KOPT-K1 (cell line): ENCODE data around the gene GAPDHS.

Experiments used
- H3K27ac ChIP-seq: fragments of 200-600 bp; sonication (generic); 2 replicates; pipeline ENCODE4 v1.5.1; 2016; ENCODE audit warnings: antibody characterized with exemption, mild to moderate bottlenecking, low read depth, low read length; ENCODE audit not compliant: poor library complexity, severe bottlenecking
- H3K36me3 ChIP-seq: fragments of 200-600 bp; sonication (generic); 2 replicates; pipeline ENCODE4 v1.5.1; 2017; ENCODE audit warnings: antibody characterized with exemption, mild to moderate bottlenecking, low read length, moderate library complexity; ENCODE audit not compliant: insufficient read depth
- H3K9me3 ChIP-seq: fragments of 200-600 bp; sonication (generic); 2 replicates; pipeline ENCODE4 v1.5.1; 2017; ENCODE audit warnings: antibody characterized with exemption, low read length, mild to moderate bottlenecking; ENCODE audit not compliant: insufficient read depth, poor library complexity, severe bottlenecking

GAPDHS gene

DNA sequence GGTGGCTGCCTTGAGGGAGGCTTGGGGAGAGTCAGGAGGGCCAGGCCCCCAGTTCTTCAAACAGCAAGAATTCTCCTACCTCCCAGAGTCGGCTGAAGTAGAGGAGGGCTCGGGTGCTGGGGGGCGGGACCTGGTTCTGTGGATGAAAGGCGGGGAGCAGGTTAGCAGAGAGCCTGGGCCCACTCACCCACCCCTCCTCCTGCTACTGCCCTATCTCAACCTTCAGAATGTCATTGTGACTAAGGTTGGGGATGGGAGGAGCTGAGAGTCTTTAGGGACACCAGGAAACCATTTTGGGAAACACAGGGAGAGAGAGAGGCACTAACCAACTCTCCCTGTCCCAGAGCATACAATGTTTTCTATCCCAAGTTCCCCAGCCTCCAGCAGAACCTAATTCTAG is 30.5 kb upstream of the GAPDHS start:
- Histone ChIP-seq H3K9me3 (no peaks in the 10 kb centered on the region), H3K36me3 (no peaks in the 10 kb centered on the region), H3K27ac (no peak overlapping the region)

DNA sequence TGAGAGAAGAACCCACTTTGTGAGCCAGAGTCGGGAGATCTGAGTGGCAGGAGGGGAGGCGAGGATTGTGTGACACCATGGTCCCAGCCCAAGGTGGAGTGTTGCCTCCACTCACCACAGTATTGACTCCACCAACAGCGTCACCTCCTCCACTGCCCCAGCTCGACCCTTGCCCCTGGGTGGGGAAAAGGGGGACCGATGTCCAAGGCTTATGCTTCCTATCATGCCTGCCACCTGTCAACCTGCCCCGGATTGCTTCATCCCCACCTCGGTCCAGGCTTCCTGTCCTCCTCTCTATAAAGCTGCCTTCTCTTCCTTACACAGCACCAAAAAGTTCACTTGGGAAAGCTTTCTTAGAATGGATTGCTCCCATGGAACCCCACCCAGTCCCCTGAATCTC is 27.2 kb upstream of the GAPDHS start:
- Histone ChIP-seq H3K9me3 (no peaks in the 10 kb centered on the region), H3K27ac (no peak overlapping the region), H3K36me3 (no peaks in the 10 kb centered on the region)

DNA sequence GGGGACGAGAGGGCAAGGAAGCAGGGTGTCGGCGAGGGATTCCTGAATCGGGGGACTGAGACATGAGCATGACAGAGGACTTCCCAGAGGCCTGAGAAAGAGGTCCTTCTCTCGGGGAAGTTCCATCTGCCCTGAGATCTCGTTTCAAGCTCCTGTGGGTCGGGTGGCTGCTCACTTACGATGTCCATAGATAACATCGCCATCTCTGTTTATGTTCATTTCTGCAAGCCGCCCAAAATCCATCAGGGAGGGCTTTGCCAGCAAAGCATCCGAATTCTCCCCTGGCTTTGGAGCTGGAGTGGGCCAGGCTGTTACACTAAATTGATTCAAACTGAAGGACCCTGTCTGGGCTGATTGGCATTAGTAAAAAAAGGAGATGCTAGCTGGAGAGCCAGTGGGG is 25.7 kb upstream of the GAPDHS start:
- H3K36me3 ChIP-seq: no peaks in the 10 kb centered on the region

DNA sequence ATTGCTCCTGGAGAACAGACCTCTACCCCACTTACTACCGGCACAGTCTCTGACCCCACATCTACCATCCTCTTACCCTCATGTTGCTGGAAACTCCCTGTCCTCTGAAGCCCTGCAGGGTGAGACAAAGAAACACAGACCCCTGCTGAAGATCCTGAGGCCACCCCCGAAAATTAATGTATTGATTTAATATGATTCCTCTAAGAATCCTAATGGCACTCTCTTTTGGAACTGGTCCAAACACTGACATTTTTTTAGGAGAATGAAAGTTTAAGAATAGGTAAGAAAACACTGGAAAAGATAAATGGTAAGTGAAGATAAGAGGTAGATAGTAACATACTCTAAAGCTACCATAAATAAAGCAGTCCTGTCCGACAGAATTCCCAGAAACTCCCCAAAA is 25.1 kb upstream of the GAPDHS start:
- Histone ChIP-seq H3K9me3 (no peaks in the 10 kb centered on the region), H3K27ac (no peak overlapping the region), H3K36me3 (no peaks in the 10 kb centered on the region)

More for the DNA sequence above, 25.7 kb upstream of the GAPDHS start:
- H3K27ac ChIP-seq: no peak overlapping the region
- no peaks in the 10 kb centered on the region for H3K9me3 ChIP-seq

DNA sequence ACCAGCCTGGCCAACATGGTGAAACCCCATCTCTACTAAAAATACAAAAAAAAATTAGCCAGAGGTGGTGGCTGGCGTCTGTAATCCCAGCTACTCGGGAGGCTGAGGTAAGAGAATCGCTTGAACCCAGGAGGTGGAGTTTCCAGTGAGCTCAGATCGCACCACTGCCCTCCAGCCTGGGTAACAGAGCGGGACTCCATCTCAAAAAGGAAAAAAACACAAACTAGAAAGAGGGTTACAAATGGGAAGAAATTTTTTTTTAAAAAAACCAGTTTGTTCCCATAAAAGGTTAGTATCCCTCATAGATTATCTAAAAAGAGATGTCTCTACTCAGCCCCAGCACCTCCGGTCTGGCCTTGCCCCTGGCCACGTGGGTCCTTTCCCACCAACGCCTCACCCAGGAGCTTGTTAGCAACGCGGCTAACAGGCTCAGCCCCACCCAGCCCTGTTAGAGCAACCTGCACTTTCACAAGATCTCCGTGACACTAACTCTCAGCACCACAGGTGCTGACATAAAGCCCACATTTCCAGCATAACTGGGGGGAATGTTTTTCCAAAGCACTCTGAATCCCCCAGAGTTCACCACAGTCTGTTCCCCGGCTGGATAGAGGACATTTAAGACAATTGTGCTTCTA is 24.1 kb upstream of the GAPDHS start:
- H3K36me3 ChIP-seq: no peaks in the 10 kb centered on the region
- H3K27ac ChIP-seq: no peak overlapping the region
- H3K9me3 ChIP-seq: no peaks in the 10 kb centered on the region

DNA sequence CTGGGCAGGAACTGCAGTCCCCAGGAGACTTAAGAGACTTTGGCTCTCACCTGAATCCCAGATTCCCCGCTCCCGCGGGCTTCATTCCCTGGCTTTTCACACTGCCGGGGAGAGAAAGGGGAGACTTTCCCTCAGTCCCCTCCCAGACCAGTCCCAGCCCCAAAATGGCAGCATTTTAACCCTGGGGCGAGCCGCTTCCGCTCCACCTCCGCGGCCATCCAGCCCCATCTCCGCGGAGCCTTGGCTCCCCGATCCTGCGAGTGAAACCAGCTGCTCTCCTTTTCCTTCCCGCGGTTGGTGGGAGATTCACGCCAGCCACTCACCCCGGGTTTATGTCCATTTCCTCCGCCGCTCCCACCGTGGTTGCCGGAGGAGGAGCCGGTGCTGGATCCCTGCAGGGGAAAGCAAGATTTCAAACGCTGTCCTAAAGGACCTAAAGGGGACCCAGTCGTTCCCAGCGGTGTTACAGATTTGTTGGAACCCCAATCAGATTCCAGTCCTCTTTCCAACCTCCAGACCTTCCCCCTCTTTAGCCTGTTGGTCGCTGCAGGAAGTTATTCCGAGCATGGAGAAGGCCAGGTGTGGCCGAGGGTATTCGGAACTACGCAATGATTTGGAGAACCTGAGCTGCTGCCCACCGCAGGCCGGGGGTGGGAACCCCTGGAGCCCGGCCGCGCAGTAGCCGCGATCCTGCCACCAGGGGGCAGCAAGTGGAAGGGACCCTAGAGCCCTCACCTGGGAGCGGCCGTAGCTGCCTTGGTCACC is 23.2 kb upstream of the GAPDHS start:
- H3K9me3 ChIP-seq: no peaks in the 10 kb centered on the region
- no peaks in the 10 kb centered on the region for H3K36me3 ChIP-seq
- no peak overlapping the region for H3K27ac ChIP-seq

DNA sequence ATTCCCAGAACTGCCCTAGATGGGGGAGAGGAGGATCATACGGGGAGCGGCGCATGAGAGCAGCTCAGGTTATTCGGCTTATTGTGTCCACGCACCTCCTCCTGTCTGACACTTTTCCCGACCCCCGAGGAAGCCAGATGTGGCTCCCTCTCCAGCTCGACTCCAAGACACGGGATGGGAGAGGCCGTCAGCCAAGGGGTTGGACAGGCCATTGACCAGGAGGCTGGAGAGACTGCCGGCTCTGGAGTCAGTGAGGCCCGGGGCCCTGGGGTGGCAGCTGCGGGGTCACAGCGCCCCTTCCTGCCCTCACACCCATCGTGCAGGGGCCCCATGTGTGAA is 22.7 kb upstream of the GAPDHS start:
- no peaks in the 10 kb centered on the region for H3K36me3 ChIP-seq
- no peak overlapping the region for H3K27ac ChIP-seq
- no peaks in the 10 kb centered on the region for H3K9me3 ChIP-seq

DNA sequence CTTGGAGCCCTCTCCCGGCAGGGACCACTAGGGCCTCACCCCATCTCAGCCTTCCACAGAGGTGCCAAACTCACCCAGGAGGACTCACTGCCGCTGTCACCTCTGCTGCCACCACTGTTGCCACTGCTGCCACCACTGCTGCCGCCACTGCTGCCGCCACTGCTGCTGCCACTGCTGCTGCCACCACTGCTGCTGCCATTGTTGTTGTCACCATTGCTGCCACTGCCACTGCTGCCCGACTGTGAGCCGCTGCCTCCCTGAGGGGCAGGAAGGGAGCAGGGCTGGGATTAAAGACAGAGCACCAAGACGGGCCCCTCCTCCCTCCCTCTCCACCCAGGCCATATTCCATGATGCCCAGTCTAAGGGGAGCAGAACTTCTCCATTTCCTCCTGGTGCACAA is 21.9 kb upstream of the GAPDHS start:
- H3K27ac ChIP-seq: no peak overlapping the region
- H3K9me3 ChIP-seq: no peaks in the 10 kb centered on the region
- H3K36me3 ChIP-seq: no peaks in the 10 kb centered on the region

DNA sequence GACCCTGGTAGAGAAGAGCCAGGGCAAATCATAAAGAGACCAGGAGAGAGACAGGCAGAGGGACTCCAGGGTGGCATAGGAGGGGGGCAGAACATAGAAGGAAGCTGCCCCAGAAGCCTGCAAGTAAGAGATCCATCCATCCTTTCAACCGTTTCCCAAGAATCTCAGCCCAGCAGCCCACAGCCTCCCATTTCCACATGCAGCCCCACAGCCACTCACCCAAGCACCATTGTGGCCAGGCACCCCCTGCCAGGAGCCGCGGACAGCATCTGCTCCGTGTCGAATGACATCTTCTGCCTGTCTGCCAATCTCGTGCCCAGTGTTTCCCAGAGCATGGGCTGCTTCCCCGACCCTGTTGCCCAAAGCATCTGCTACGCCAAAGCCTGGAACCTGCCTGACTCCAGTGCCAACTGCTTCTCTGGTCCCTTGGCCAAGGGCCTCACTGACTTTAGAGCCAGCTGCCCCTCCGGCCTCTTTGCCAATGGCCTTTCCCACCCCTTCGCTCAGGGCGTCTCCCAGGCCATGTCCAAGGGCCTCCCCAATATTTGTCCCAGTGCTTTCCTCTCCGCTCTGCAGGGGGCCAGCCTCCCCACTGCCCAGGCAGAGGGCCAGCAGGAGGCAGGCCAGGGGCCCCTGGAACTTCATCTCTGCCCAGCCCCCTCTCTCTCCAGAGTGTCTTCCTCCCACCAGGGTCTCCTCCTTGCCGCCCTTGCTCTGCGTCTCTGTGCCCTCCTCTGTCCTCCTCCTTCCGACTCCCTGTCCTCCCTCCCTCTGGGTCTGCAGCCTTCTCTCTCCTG is 20.2 kb upstream of the GAPDHS start:
- no peaks in the 10 kb centered on the region for H3K36me3 ChIP-seq
- H3K27ac ChIP-seq: no peak overlapping the region
- H3K9me3 ChIP-seq: no peaks in the 10 kb centered on the region

DNA sequence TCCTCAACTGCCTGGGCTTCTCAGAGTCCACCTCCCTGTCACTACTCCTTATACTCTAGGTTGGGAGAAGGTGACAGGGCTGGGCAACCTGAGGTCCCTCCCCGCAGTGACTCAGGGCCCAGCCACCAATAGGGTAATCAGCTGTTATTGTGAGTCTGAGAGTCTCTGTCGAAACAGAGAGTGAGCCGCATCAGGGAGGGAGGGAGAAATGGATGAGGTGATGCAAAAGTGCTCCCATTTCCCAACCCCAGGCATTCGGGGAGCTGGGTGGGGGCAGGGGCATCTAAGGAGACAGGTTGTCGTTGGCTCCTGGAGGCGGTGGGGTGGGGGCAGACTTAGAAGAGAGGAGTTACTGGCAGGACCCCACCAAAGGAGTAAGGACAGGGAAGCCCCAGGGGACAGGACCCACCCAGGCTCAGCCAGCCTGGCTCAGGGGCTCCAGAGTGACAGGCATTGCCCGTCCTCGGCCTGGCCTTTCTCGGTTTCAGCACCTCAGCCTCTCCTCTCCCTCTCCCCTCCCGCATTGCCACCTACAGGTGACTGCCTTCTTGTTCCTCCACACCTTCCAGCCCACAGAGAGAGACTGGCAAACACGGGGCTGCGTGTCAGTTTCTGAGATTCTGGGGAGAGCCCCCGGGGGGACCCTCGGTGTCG is 19.5 kb upstream of the GAPDHS start, which contains the start of gene DMKN:
Gene DMKN, minus strand, starts transcription at position 22 of the 654 bp plus-strand sequence. CDS start 174 bp downstream, outside the sequence.
- Histone ChIP-seq H3K27ac (no peak within 1 kb of the TSS), H3K9me3 (no peaks in the 10 kb centered on the region)

DNA sequence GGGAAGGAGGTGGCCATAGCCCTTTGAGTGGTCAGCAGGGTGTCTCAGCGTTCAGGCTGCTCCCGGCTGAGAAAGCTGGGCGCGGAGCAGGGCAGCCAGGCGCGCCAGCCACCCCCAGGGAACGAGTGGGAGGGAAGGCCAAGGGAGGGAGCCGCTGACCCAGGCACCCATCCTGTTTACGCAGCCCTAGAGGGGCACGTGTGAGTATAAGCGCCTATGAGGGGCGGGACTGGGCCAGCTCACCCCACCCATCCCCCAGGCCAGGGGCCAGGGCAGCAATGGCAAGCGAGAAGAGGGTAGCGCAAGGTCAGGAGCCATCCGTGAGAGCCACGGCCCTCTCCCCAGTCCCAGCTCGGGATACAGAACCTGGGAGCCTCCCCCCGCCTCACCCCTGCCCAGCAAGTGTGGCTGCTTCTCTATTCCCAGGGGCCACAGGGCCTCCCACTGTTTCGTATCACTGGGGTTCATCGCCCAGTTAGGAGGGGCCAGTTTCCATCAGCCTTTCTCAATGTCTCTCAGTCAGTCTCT is 18.9 kb upstream of the GAPDHS start:
- Histone ChIP-seq H3K9me3 (no peaks in the 10 kb centered on the region), H3K27ac (no peak overlapping the region)

More for the DNA sequence above, 19.5 kb upstream of the GAPDHS start, which contains the start of gene DMKN:
- H3K36me3 ChIP-seq: no peaks in the 10 kb centered on the region

DNA sequence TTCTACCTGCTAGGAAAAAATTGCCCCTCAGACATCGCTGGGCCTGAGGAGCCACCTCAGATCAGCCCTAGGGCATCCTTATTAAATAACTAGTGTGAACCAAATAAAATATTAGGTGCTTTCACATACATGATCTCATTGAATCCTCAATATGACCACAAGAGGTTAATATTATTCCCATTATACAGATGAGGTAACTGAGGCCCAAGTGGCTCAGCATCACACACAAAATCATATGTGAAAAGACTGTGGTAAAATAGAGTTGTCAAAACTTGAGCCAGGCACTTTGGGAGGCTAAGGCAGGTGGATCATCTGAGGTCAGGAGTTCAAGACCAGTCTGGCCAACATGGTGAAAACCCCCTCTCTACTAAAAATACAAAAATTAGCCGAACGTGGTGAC is 16.9 kb upstream of the GAPDHS start:
- Histone ChIP-seq H3K36me3 (no peaks in the 10 kb centered on the region), H3K27ac (no peak overlapping the region), H3K9me3 (no peaks in the 10 kb centered on the region)

More for the DNA sequence above, 18.9 kb upstream of the GAPDHS start:
- H3K36me3 ChIP-seq: no peaks in the 10 kb centered on the region

DNA sequence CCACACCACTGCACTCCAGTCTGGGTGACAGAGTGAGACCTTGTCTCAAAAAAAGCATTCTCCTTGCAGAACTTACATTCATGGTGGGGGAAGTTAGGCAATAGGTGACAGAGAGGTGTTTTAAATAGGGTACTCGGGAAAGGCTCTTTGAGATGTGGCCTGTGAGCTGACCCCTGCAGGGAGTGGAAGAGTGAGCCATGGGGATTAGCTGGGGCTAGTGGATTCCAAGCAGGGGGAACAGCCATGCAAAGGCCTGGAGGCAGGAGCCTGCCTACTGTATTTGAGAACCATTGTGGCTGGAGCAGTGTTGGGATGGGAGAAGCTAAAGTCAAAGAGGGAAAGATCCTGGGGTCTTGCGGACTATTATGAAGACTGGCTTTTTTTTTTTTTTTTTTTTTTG is 15.9 kb upstream of the GAPDHS start:
- Histone ChIP-seq H3K27ac (no peak overlapping the region), H3K9me3 (no peaks in the 10 kb centered on the region), H3K36me3 (no peaks in the 10 kb centered on the region)

DNA sequence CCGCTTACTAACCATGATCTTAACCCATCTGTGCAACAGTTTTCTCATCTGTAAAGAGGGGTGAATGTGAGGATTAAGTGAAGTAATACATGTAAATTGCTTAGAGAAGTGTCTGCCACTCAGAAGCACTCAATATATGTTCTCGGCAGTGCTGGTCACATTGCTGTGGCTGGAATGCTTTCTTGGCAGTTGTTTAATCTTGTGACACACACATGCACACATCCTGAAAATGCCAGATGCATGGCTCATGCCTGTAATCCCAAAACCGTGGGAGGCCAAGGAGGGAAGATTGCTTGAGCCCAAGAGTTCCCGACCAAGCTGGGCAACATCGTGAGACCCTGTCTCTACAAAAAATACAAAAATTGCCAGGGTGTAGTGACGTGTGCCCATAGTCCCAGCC is 14.9 kb upstream of the GAPDHS start:
- H3K9me3 ChIP-seq: no peaks in the 10 kb centered on the region
- no peaks in the 10 kb centered on the region for H3K36me3 ChIP-seq
- H3K27ac ChIP-seq: no peak overlapping the region

DNA sequence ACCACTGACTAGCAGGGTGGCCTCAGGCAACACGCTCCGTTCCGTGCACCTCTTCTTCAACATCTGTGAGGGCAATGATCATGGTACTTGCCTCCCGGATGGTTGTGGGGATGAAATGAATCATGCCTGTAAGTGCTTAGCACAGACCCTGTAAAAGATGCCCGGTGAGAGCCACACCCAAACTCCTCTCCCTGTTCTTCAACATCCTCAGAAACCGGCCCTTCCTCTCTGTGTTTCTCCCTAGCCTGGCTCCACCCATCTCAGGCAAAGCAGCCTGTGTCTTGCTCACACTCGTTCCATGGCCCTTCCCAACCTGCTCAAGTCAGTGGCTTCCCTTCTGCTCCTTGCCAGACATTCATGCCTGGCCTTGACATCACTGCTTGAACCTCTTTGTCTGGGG is 14.0 kb upstream of the GAPDHS start:
- no peaks in the 10 kb centered on the region for H3K9me3 ChIP-seq
- H3K36me3 ChIP-seq: no peaks in the 10 kb centered on the region
- H3K27ac ChIP-seq: no peak overlapping the region
